ENCODE results near the gene CLDN16. TPM values are rescaled to one million over a fixed set of nuclear protein-coding genes. Genes with fewer than 3 reads are reported as not detected.

CLDN16 gene
- polyA plus RNA-seq, 2 of the 4 experiments (the other 2 are of a cell fraction), result 0.21 to 0.66 TPM

GRCh38 chr3:190366133-190366532 lies 21.8 kb upstream of the CLDN16 start (continued):
- TF ChIP-seq, protein P1, sequence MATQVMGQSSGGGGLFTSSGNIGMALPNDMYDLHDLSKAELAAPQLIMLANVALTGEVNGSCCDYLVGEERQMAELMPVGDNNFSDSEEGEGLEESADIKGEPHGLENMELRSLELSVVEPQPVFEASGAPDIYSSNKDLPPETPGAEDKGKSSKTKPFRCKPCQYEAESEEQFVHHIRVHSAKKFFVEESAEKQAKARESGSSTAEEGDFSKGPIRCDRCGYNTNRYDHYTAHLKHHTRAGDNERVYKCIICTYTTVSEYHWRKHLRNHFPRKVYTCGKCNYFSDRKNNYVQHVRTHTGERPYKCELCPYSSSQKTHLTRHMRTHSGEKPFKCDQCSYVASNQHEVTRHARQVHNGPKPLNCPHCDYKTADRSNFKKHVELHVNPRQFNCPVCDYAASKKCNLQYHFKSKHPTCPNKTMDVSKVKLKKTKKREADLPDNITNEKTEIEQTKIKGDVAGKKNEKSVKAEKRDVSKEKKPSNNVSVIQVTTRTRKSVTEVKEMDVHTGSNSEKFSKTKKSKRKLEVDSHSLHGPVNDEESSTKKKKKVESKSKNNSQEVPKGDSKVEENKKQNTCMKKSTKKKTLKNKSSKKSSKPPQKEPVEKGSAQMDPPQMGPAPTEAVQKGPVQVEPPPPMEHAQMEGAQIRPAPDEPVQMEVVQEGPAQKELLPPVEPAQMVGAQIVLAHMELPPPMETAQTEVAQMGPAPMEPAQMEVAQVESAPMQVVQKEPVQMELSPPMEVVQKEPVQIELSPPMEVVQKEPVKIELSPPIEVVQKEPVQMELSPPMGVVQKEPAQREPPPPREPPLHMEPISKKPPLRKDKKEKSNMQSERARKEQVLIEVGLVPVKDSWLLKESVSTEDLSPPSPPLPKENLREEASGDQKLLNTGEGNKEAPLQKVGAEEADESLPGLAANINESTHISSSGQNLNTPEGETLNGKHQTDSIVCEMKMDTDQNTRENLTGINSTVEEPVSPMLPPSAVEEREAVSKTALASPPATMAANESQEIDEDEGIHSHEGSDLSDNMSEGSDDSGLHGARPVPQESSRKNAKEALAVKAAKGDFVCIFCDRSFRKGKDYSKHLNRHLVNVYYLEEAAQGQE (IDR thresholded peaks at IDR 0.05), result no peak
- no peak for TF ChIP-seq HEYL (CRISPR knock-in tag; IDR thresholded peaks at IDR 0.05)

DNA sequence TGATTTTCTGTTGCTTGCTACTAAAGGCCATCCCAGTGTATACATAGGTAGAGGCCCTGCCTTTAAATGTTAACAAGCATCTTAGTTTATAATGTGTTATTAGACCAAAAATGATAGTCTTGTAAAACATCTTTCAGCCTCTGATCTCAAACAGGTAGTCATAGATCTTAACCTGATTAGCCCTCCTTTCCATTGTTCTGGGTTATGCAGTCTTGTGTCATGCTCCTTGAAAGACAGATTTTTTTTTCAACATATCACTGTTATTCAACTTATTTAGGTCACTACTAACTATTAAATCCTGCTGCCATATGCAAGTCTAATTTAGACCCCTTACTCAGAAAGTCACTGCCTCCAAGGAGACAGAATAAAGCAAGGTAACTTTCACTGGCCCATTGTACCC lies 19.1 kb upstream of the CLDN16 start:
- FAIRE-seq, result no peak
- POLR2A ChIA-PET, result no interaction called here
- no peak overlapping the region for H3K4me3 ChIP-seq
- H3K27ac ChIP-seq, result no peak overlapping the region
- peaks cover 2% of the 10 kb centered on the region; the same call in 2 of the 3 replicates for H3K4me1 ChIP-seq
- no peaks in the 10 kb centered on the region for H3K9me3 ChIP-seq
- no peak overlapping the region for H3K4me2 ChIP-seq
- CTCF ChIA-PET, result interaction anchor here (1.5 kb wide), 1 partner anchor 15 kb away, joined by 5 read pairs; no protein-coding TSS in a partner anchor
- no peak for DNase-seq (ENCODE audit: low read depth in 1 of 2, low spot score in 1 of 2)
- no peak for ATAC-seq
- TF ChIP-seq NR3C1 (IDR thresholded peaks at IDR 0.05), result no peak
- no peak for TF ChIP-seq E2F6 (IDR thresholded peaks at IDR 0.05; ENCODE audit: borderline replicate concordance, low read depth)

DNA sequence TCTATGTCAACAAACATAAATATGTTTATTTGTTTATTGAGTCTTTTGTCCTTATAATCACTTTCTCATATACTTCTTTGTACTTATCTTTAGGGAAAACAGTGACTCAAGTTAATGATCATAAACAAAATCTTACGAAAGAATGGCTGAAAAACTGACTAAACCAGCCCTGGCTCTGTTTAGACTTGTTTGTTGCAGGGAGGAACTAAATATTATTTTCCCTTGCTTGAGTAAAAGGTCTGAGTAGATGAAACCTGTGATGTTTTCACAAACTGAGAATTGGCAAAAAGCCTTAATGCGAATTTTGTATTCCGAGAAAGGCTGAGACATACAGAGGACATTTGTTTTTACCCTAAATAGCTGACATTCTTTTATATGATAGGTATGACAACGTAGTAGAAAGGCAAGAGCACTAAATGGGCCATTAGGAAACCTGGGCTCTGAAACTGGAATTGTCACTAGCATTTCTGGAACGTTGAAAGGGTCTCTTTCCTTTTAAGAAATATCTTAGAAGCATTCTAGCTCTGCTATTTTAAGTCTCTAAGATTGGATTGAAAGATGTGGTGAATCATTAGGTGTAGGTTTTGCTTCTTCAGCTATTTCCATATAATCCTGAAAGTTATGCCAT lies 18.2 kb upstream of the CLDN16 start:
- DNase-seq (ENCODE audit: low read depth in 1 of 2, low spot score in 1 of 2) (no peak), ATAC-seq (no peak), FAIRE-seq (no peak)
- TF ChIP-seq NFE2L2 (conservative IDR thresholded peaks at IDR 0.05; ENCODE audit: low read length) (no peak), RAD21 (conservative IDR thresholded peaks at IDR 0.05 in 1 of 2, IDR thresholded peaks at IDR 0.05 in 1 of 2) (no peak), RFX5 (IDR thresholded peaks at IDR 0.05) (no peak), PBX3 (IDR thresholded peaks at IDR 0.05) (no peak), ZSCAN20 (CRISPR knock-in tag; IDR thresholded peaks at IDR 0.05) (no peak), USF2 (IDR thresholded peaks at IDR 0.05) (no peak), FOXS1 (CRISPR knock-in tag; IDR thresholded peaks at IDR 0.05) (no peak), SREBF2 (IDR thresholded peaks at IDR 0.05) (no peak), HOXB5 (CRISPR knock-in tag; IDR thresholded peaks at IDR 0.05) (no peak), JUN (IDR thresholded peaks at IDR 0.05) (no peak), CHD4 (IDR thresholded peaks at IDR 0.05; ENCODE audit: borderline replicate concordance) (no peak), ZC3H11A (IDR thresholded peaks at IDR 0.05) (no peak), HMGXB4 (CRISPR knock-in tag; IDR thresholded peaks at IDR 0.05; ENCODE audit: borderline replicate concordance) (no peak), HDAC2 (IDR thresholded peaks at IDR 0.05) (no peak), CTCF (IDR thresholded peaks at IDR 0.05) (no peak)
- TF ChIP-seq, protein P2, sequence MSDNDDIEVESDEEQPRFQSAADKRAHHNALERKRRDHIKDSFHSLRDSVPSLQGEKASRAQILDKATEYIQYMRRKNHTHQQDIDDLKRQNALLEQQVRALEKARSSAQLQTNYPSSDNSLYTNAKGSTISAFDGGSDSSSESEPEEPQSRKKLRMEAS (IDR thresholded peaks at IDR 0.05), result no peak
- Histone ChIP-seq H3K27ac (no peak overlapping the region), H3K4me3 (no peak overlapping the region), H3K4me2 (no peak overlapping the region), H3K4me1 (peaks cover 11% of the 10 kb centered on the region; the same call in 2 of the 3 replicates), H3K9me3 (no peaks in the 10 kb centered on the region)
- POLR2A ChIA-PET, result no interaction called here
- 78% methylated on average over 5 of the region's 5 CpGs for WGBS (ENCODE audit: missing lambda C conversion rate)
- CTCF ChIA-PET, result interaction anchor here (0.6 to 1.5 kb wide), 3 partner anchors 14 to 47 kb away, joined by 3 to 5 read pairs (median 3); partner anchors contain the start of gene CLDN1
